ENCODE measurements around the gene CAPN10.

The CAPN10 gene

DNA sequence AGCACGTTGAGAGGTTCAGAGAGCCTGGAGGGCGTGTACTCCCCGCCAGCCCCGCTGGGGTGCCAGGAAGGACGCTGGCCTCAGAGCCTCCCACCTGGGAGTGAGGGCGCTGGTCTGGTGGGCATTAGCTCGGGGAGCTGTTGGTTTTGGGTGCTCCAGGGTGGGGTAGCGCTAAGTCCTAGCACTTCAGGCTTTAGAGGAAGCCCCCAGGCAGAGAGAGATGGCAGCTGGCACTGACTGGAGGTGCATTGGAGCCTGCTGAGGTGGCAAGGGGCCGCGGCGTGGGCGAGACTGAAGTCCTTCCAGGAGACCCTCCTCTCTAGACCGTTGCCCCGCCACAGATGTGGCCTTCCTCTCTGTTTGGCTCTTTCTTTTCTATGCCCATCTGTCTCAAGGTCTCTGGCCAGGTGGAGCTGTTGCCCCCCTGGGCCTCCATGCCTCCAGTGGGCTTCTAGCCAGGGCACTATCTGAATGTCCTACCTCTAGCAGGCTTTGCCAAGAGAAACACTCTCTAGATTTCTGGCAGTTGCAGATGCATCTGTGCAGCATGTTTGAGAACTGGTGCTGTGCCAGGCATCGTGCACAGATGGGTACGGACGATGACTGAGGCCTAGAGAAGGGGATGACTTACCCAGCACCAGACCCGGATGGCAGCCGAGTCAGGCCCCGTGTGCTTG, 6.6 kb downstream of the CAPN10 start:
- Histone ChIP-seq H3K4me2 (no peak overlapping the region), H3K9me3 (replicated peaks in 1 of 11) (no peaks in the 10 kb centered on the region), H3K27ac (no peak overlapping the region; a peak in 1 of 22 replicates), H3K36me3 (peaks cover 64 to 94% (median 88%) of the 10 kb centered on the region in 11 experiments), H3K9ac (peak overlapping the region in 5 of 11 experiments; percentile 7 to 41 (median 33); a peak in 4 of 22 replicates), H3K27me3 (no peaks in the 10 kb centered on the region), H4K20me1 (peaks cover 84 to 100% (median 97%) of the 10 kb centered on the region in 11 experiments; a peak in 21 of 22 replicates), H3K4me3 (no peak overlapping the region), H3K4me1 (peaks cover 12 to 40% (median 33%) of the 10 kb centered on the region in 10 experiments)
- no peak for TF ChIP-seq Cebpa-rat (IDR thresholded peaks at IDR 0.05)

GRCh38 chr2:240593703-240594451, 7.3 kb downstream of the CAPN10 start:
- Histone ChIP-seq H3K9me3 (replicated peaks in 1 of 11) (no peaks in the 10 kb centered on the region), H4K20me1 (peaks cover 77 to 100% (median 94%) of the 10 kb centered on the region in 11 experiments; a peak in 21 of 22 replicates), H3K4me3 (no peak overlapping the region), H3K36me3 (peaks cover 70 to 100% (median 95%) of the 10 kb centered on the region in 11 experiments), H3K4me1 (peaks cover 5 to 33% (median 26%) of the 10 kb centered on the region in 10 experiments; a peak in 19 of 20 replicates), H3K27ac (no peak overlapping the region), H3K4me2 (no peak overlapping the region), H3K9ac (peak overlapping the region in 8 of 11 experiments; percentile 2 to 41 (median 24); a peak in 4 of 22 replicates), H3K27me3 (no peaks in the 10 kb centered on the region)
- TF ChIP-seq Cebpa-rat (IDR thresholded peaks at IDR 0.05) = no peak

DNA sequence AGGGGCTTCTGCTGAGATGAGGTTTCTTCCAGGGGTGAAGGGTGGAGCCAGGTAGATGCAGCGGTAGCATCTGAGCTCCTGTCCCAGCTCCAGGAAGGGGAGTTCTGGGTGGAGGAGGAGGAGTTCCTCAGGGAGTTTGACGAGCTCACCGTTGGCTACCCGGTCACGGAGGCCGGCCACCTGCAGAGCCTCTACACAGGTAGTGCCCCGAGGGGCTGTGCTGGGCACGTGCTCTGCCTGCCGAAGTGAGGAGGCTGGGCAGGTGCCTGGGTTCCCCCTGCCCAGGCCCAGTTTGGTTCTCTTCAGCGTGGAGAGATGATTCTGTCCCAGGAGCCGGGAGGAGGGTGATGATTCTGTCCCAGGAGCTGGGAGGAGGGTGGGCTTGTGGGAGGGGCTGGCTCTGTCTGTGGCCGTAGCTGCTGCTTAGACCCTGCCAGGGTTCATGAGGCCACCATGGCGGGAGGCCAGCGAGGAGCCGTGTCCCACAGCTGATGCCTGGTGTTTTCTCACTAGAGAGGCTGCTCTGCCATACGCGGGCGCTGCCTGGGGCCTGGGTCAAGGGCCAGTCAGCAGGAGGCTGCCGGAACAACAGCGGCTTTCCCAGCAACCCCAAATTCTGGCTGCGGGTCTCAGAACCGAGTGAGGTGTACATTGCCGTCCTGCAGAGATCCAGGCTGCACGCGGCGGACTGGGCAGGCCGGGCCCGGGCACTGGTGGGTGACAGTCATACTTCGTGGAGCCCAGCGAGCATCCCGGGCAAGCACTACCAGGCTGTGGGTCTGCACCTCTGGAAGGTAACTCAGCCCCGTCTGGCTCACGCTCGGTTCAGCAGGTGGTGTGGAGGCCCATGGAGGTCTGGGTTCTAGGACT, 8.2 kb downstream of the CAPN10 start:
- H3K4me3 ChIP-seq = no peak overlapping the region
- peaks cover 70 to 100% (median 95%) of the 10 kb centered on the region in 11 experiments for H3K36me3 ChIP-seq
- H3K9me3 ChIP-seq (replicated peaks in 1 of 11) = no peaks in the 10 kb centered on the region
- H3K27me3 ChIP-seq = no peaks in the 10 kb centered on the region
- peak overlapping the region in 1 of 11 experiments; percentile 32; a peak in 2 of 22 replicates for H3K27ac ChIP-seq
- peak overlapping the region in 4 of 11 experiments; percentile 4 to 32 (median 20); a peak in 2 of 22 replicates for H3K4me2 ChIP-seq
- H3K4me1 ChIP-seq = peaks cover 0 to 26% (median 23%) of the 10 kb centered on the region in 10 experiments; a peak in 17 of 20 replicates
- TF ChIP-seq Cebpa-rat (IDR thresholded peaks at IDR 0.05) = no peak
- peaks cover 69 to 99% (median 86%) of the 10 kb centered on the region in 11 experiments; a peak in 21 of 22 replicates for H4K20me1 ChIP-seq
- H3K9ac ChIP-seq = peak overlapping the region in 9 of 11 experiments; percentile 4 to 56 (median 29); a peak in 8 of 22 replicates

DNA sequence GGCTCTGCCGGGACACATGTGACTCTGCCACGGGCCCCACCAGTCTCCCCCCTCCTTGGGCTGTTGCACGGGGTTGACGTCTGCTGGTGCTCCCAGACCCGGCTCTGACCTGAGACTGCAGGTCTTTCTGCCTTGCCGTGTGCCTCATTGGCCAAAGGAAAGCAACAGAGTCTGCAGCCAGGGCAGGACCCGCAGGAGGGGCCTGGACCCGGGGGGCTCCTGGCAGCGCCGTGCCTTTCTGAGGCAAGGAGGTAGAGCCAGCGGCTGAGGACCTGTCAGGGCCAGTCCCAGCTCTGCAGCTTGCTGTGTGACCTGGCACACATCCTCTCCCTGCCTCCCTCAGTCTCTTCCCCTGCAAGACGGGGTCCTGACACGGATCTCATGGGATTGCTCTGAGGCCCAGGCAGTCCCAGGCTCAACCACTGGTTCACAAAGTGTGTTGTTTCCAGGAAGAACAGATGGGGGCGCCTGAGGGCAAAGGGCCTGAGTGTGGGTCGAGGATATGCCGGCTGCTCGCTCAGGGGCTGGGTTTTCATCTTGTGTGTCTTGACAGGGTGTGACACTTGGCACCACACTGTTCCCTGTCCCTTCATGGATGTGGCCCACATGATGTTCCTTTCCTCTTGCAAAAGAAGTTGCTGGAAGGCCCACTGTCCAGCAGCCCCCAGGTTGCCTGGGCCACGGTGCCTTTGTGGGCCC, 9.0 kb downstream of the CAPN10 start:
- no peaks in the 10 kb centered on the region for H3K9me3 ChIP-seq (replicated peaks in 1 of 11)
- peaks cover 0 to 26% (median 23%) of the 10 kb centered on the region in 10 experiments; a peak in 17 of 20 replicates for H3K4me1 ChIP-seq
- TF ChIP-seq Cebpa-rat (IDR thresholded peaks at IDR 0.05) = no peak
- no peaks in the 10 kb centered on the region for H3K27me3 ChIP-seq
- H3K27ac ChIP-seq = peak overlapping the region in 3 of 11 experiments; percentile 32 to 58 (median 40); a peak in 3 of 22 replicates
- H3K4me3 ChIP-seq = no peak overlapping the region
- peaks cover 61 to 97% (median 81%) of the 10 kb centered on the region in 11 experiments; a peak in 21 of 22 replicates for H4K20me1 ChIP-seq
- H3K4me2 ChIP-seq = peak overlapping the region in 6 of 11 experiments; percentile 33 to 69 (median 54); a peak in 11 of 22 replicates
- H3K9ac ChIP-seq = peak overlapping the region in 8 of 11 experiments; percentile 4 to 56 (median 26); a peak in 11 of 22 replicates
- H3K36me3 ChIP-seq = peaks cover 64 to 100% (median 95%) of the 10 kb centered on the region in 11 experiments

DNA sequence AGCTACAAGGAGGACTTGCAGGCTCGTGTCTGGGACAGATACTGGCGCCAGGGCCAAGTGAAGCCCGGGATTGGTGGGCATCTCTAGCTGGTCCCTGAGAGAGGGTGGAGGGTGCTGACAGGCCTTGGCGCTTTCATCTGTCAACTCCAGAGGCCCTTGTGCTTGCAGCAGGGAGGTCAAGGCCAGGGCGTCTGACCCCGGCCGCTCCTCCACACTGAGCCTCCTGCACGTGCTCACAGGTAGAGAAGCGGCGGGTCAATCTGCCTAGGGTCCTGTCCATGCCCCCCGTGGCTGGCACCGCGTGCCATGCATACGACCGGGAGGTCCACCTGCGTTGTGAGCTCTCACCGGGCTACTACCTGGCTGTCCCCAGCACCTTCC, 9.5 kb downstream of the CAPN10 start:
- Histone ChIP-seq H3K36me3 (peaks cover 62 to 100% (median 94%) of the 10 kb centered on the region in 11 experiments), H3K9ac (peak overlapping the region in 8 of 11 experiments; percentile 11 to 50 (median 20); a peak in 9 of 22 replicates), H4K20me1 (peaks cover 56 to 97% (median 79%) of the 10 kb centered on the region in 11 experiments; a peak in 21 of 22 replicates), H3K4me3 (no peak overlapping the region), H3K9me3 (replicated peaks in 1 of 11) (no peaks in the 10 kb centered on the region), H3K4me1 (peaks cover 0 to 26% (median 23%) of the 10 kb centered on the region in 10 experiments; a peak in 17 of 20 replicates), H3K27ac (peak overlapping the region in 4 of 11 experiments; percentile 11 to 58 (median 45); a peak in 4 of 22 replicates), H3K4me2 (peak overlapping the region in 9 of 11 experiments; percentile 14 to 71 (median 53); a peak in 16 of 22 replicates), H3K27me3 (no peaks in the 10 kb centered on the region)
- TF ChIP-seq Cebpa-rat (IDR thresholded peaks at IDR 0.05) = no peak

DNA sequence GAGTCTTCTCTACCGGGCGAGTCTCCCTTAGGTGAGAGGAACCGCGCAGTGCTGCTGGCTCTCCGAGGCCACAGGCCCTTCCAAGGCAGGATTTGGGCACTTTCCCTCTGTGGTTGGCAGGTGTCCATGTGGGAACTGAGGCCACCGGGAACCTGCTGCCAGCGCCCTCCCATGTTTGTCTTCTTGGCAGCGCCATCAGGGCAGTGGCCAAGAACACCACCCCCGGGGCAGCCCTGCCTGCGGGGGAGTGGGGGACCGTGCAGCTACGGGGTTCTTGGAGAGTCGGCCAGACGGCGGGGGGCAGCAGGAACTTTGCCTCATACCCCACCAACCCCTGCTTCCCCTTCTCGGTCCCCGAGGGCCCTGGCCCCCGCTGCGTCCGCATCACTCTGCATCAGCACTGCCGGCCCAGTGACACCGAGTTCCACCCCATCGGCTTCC, 10.0 kb downstream of the CAPN10 start:
- Histone ChIP-seq H4K20me1 (peaks cover 52 to 97% (median 75%) of the 10 kb centered on the region in 11 experiments; a peak in 21 of 22 replicates), H3K9me3 (replicated peaks in 1 of 11) (no peaks in the 10 kb centered on the region), H3K4me2 (peak overlapping the region in 9 of 11 experiments; percentile 14 to 71 (median 53); a peak in 16 of 22 replicates), H3K27ac (peak overlapping the region in 7 of 11 experiments; percentile 32 to 58 (median 49); a peak in 14 of 22 replicates), H3K4me1 (peaks cover 0 to 26% (median 23%) of the 10 kb centered on the region in 10 experiments; a peak in 17 of 20 replicates), H3K4me3 (no peak overlapping the region), H3K9ac (peak overlapping the region in 10 of 11 experiments; percentile 7 to 50 (median 22); a peak in 13 of 22 replicates), H3K36me3 (peaks cover 58 to 100% (median 94%) of the 10 kb centered on the region in 11 experiments), H3K27me3 (no peaks in the 10 kb centered on the region)
- TF ChIP-seq Cebpa-rat (IDR thresholded peaks at IDR 0.05) = no peak

DNA sequence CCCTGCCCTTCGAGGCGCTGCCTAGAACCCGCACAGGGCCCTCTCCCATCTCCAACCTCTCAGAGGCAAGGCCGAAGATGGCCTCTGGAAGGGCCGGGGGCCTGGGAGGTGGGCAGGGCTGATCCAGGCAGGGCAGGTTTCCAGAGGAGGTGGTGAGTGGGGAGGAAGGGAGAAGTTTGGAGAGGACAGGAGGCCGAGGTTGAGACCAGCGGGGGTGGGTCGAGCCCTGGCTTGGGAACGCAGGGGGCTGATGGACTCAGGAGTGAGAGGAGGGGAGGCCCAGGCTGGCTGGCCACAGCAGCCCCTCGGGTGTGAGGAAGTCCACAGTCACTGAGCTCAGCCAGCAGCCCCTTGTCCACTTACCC, 10.5 kb downstream of the CAPN10 start:
- no peak for TF ChIP-seq Cebpa-rat (IDR thresholded peaks at IDR 0.05)
- peak overlapping the region in 7 of 11 experiments; percentile 32 to 58 (median 49); a peak in 14 of 22 replicates for H3K27ac ChIP-seq
- peaks cover 46 to 92% (median 69%) of the 10 kb centered on the region in 11 experiments; a peak in 21 of 22 replicates for H4K20me1 ChIP-seq
- H3K9ac ChIP-seq = peak overlapping the region in 9 of 11 experiments; percentile 7 to 50 (median 23); a peak in 10 of 22 replicates
- H3K36me3 ChIP-seq = peaks cover 53 to 100% (median 94%) of the 10 kb centered on the region in 11 experiments
- H3K4me3 ChIP-seq = no peak overlapping the region
- H3K4me2 ChIP-seq = peak overlapping the region in 8 of 11 experiments; percentile 14 to 71 (median 54); a peak in 12 of 22 replicates
- H3K27me3 ChIP-seq = no peaks in the 10 kb centered on the region
- no peaks in the 10 kb centered on the region for H3K9me3 ChIP-seq (replicated peaks in 1 of 11)
- peaks cover 0 to 26% (median 23%) of the 10 kb centered on the region in 10 experiments; a peak in 17 of 20 replicates for H3K4me1 ChIP-seq
